Mesenchymal stem cell (in vitro differentiated cells and primary cell): ENCODE results near the gene GYG2.

Experiments
- DNase-seq: peaks from one replicate; pipeline ENCODE4 v3.0.0-alpha.2; 2013
- H2AFZ ChIP-seq: one replicate; pipeline ENCODE4 v1.6.1; 2013; ENCODE audit warnings: low read depth, mild to moderate bottlenecking, control low read depth, inconsistent platforms, low read length, moderate library complexity
- H2AK5ac ChIP-seq: 2 replicates; pipeline ENCODE4 v1.6.1; 2013; ENCODE audit warnings: low read length, moderate library complexity, mild to moderate bottlenecking, inconsistent platforms; ENCODE audit not compliant: severe bottlenecking
- H2BK120ac ChIP-seq: one replicate; pipeline ENCODE4 v1.6.1; 2013; ENCODE audit warnings: low read depth, mild to moderate bottlenecking, inconsistent platforms, low read length, moderate library complexity
- H2BK12ac ChIP-seq, 2 experiments: one replicate each; pipeline ENCODE4 v1.6.1; 2013; ENCODE audit warnings: inconsistent platforms in 2 of 2, low read length in 2 of 2, mild to moderate bottlenecking in 2 of 2, moderate library complexity in 2 of 2, control low read depth in 1 of 2
- H2BK15ac ChIP-seq: one replicate; pipeline ENCODE4 v1.6.1; 2013; ENCODE audit warnings: mild to moderate bottlenecking, low read depth, inconsistent platforms; ENCODE audit not compliant: poor library complexity, severe bottlenecking
- H2BK5ac ChIP-seq: 2 replicates; pipeline ENCODE4 v1.6.1; 2013; ENCODE audit warnings: low read depth, mild to moderate bottlenecking, low read length, control low read depth, inconsistent platforms; ENCODE audit not compliant: poor library complexity, severe bottlenecking
- H3K14ac ChIP-seq, 2 experiments: one replicate each; pipeline ENCODE4 v1.6.1; 2013; ENCODE audit warnings: inconsistent platforms in 2 of 2, low read length in 2 of 2, control low read depth in 1 of 2, mild to moderate bottlenecking in 1 of 2, moderate library complexity in 1 of 2
- H3K18ac ChIP-seq, 2 experiments: one replicate each; pipeline ENCODE4 v1.6.1; 2013; ENCODE audit warnings: inconsistent platforms in 2 of 2, low read length in 2 of 2, control low read depth in 1 of 2, low read depth in 1 of 2, mild to moderate bottlenecking in 1 of 2
- H3K23ac ChIP-seq, 2 experiments: one replicate each; pipeline ENCODE4 v1.6.1; 2013; ENCODE audit warnings: inconsistent platforms in 2 of 2, low read length in 2 of 2, mild to moderate bottlenecking in 2 of 2, moderate library complexity in 2 of 2, control low read depth in 1 of 2
- H3K27ac ChIP-seq: 2 replicates; pipeline ENCODE4 v1.5.1; 2013; ENCODE audit warnings: mild to moderate bottlenecking, moderate library complexity, low read length, control low read depth, inconsistent platforms; ENCODE audit not compliant: poor library complexity, severe bottlenecking
- H3K27me3 ChIP-seq, 2 experiments: 2 replicates each; pipeline versions ENCODE4 v1.6.1 to v1.7.0; 2013; ENCODE audit warnings: low read length in 2 of 2, mild to moderate bottlenecking in 2 of 2, moderate library complexity in 2 of 2, control low read depth in 1 of 2, inconsistent platforms in 1 of 2; ENCODE audit not compliant: control insufficient read depth in 1 of 2, insufficient read depth in 1 of 2
- H3K36me3 ChIP-seq, 2 experiments: 2 replicates each; pipeline versions ENCODE4 v1.6.1 to v1.7.0; 2013; ENCODE audit warnings: low read length in 2 of 2, control low read depth in 1 of 2, inconsistent platforms in 1 of 2, low read depth in 1 of 2, mild to moderate bottlenecking in 1 of 2; ENCODE audit not compliant: insufficient read depth in 2 of 2, control insufficient read depth in 1 of 2
- H3K4ac ChIP-seq, 2 experiments: one replicate each; pipeline ENCODE4 v1.6.1; 2013; ENCODE audit warnings: inconsistent platforms in 2 of 2, low read length in 2 of 2, mild to moderate bottlenecking in 2 of 2, moderate library complexity in 2 of 2, control low read depth in 1 of 2, low read depth in 1 of 2
- H3K4me1 ChIP-seq: 2 replicates; pipeline ENCODE4 v1.6.1; 2013; ENCODE audit warnings: low read depth, low read length, control low read depth; ENCODE audit not compliant: control insufficient read depth, insufficient read depth
- H3K4me2 ChIP-seq: 2 replicates; pipeline ENCODE4 v1.6.1; 2013; ENCODE audit warnings: low read length, mild to moderate bottlenecking, inconsistent platforms; ENCODE audit not compliant: poor library complexity, severe bottlenecking
- H3K4me3 ChIP-seq, 2 experiments: 2 replicates each; pipeline versions ENCODE4 v1.5.1 to v1.7.0; 2013; ENCODE audit warnings: low read length in 2 of 2, mild to moderate bottlenecking in 2 of 2, control low read depth in 1 of 2, low read depth in 1 of 2; ENCODE audit not compliant: insufficient read depth in 1 of 2
- H3K79me1 ChIP-seq: replicated peaks from 2 replicates; pipeline ENCODE4 v1.6.1; 2013; ENCODE audit warnings: mild to moderate bottlenecking, control low read depth, low read length, inconsistent platforms; ENCODE audit not compliant: poor library complexity, severe bottlenecking
- H3K9ac ChIP-seq: 2 replicates; pipeline ENCODE4 v1.7.0; 2013; ENCODE audit warnings: mild to moderate bottlenecking, low read length, moderate library complexity
- H3K9me3 ChIP-seq: 2 replicates; pipeline ENCODE4 v1.7.0; 2013; ENCODE audit warnings: mild to moderate bottlenecking, low read length; ENCODE audit not compliant: control insufficient read depth
- H4K8ac ChIP-seq: one replicate; pipeline ENCODE4 v1.6.1; 2013; ENCODE audit warnings: inconsistent platforms, mild to moderate bottlenecking, low read length, moderate library complexity
- H4K91ac ChIP-seq: one replicate; pipeline ENCODE4 v1.6.1; 2013; ENCODE audit warnings: mild to moderate bottlenecking, low read length, inconsistent platforms
- WGBS: methylation state at CpG from one replicate; pipeline ENCODE4 v1.1.7; 2013; ENCODE audit warnings: mixed read lengths; 5-methylcytosine and 5-hydroxymethylcytosine counted together

Gene GYG2

GRCh38 chrX:2782171-2782570, 46.6 kb upstream of the GYG2 start:
- Histone ChIP-seq H4K8ac (no peak overlapping the region), H2AFZ (no peak overlapping the region), H3K4me1 (no peaks in the 10 kb centered on the region), H2AK5ac (no peak overlapping the region), H3K27ac (no peak overlapping the region), H3K4ac (no peak overlapping the region), H3K9me3 (no peaks in the 10 kb centered on the region), H2BK12ac (no peak overlapping the region), H3K14ac (no peak overlapping the region), H3K36me3 (peaks cover 0 to 49% of the 10 kb centered on the region in 2 experiments), H2BK15ac (no peak overlapping the region), H2BK120ac (no peak overlapping the region), H3K4me2 (no peak overlapping the region), H3K23ac (no peak overlapping the region), H3K27me3 (no peaks in the 10 kb centered on the region), H3K4me3 (no peak overlapping the region), H3K79me1 (no peaks in the 10 kb centered on the region), H3K9ac (no peak overlapping the region), H2BK5ac (no peak overlapping the region), H3K18ac (no peak overlapping the region), H4K91ac (no peak overlapping the region)
- DNase-seq = no peak
- 44% methylated on average over 3 of the region's 4 CpGs for WGBS

GRCh38 chrX:2782778-2783177, 46.0 kb upstream of the GYG2 start:
- Histone ChIP-seq H3K9me3 (no peaks in the 10 kb centered on the region), H3K4me2 (no peak overlapping the region), H3K4me1 (no peaks in the 10 kb centered on the region), H3K79me1 (no peaks in the 10 kb centered on the region), H4K8ac (no peak overlapping the region), H2BK5ac (no peak overlapping the region), H3K23ac (no peak overlapping the region), H2AFZ (no peak overlapping the region), H3K9ac (no peak overlapping the region), H3K4me3 (no peak overlapping the region), H3K27me3 (no peaks in the 10 kb centered on the region), H2BK15ac (no peak overlapping the region), H3K4ac (no peak overlapping the region), H3K14ac (no peak overlapping the region), H4K91ac (no peak overlapping the region), H3K36me3 (peaks cover 0 to 51% of the 10 kb centered on the region in 2 experiments), H3K18ac (no peak overlapping the region), H2AK5ac (no peak overlapping the region), H2BK120ac (no peak overlapping the region), H3K27ac (no peak overlapping the region), H2BK12ac (no peak overlapping the region)
- WGBS = 81% methylated on average over 2 of the region's 4 CpGs
- DNase-seq = no peak

GRCh38 chrX:2784026-2784425, 44.7 kb upstream of the GYG2 start:
- Histone ChIP-seq H2AK5ac (no peak overlapping the region), H4K8ac (no peak overlapping the region), H3K23ac (no peak overlapping the region), H3K27ac (no peak overlapping the region), H2BK15ac (no peak overlapping the region), H3K4me3 (no peak overlapping the region), H2BK120ac (no peak overlapping the region), H3K36me3 (peaks cover 0 to 59% of the 10 kb centered on the region in 2 experiments), H3K27me3 (no peaks in the 10 kb centered on the region), H3K9me3 (no peaks in the 10 kb centered on the region), H2AFZ (no peak overlapping the region), H2BK12ac (no peak overlapping the region), H3K14ac (no peak overlapping the region), H3K4me2 (no peak overlapping the region), H3K79me1 (no peaks in the 10 kb centered on the region), H3K4ac (no peak overlapping the region), H4K91ac (no peak overlapping the region), H3K4me1 (no peaks in the 10 kb centered on the region), H3K9ac (no peak overlapping the region), H2BK5ac (no peak overlapping the region), H3K18ac (no peak overlapping the region)
- whole genome bisulfite sequencing = 85% methylated on average over 6 of the region's 6 CpGs
- DNase-seq = no peak

- no peaks in the 10 kb centered on the region for H3K27me3 ChIP-seq
- no peak for DNase-seq
- no peak overlapping the region for H3K9ac ChIP-seq
- no peak overlapping the region for H2BK5ac ChIP-seq
- WGBS = 80% methylated on average over 3 of the region's 4 CpGs
- H2BK120ac ChIP-seq = no peak overlapping the region
- no peaks in the 10 kb centered on the region for H3K4me1 ChIP-seq
- no peak overlapping the region for H3K27ac ChIP-seq
- no peak overlapping the region for H2AK5ac ChIP-seq
- no peak overlapping the region for H3K4me3 ChIP-seq
- no peak overlapping the region for H3K18ac ChIP-seq
- H3K4me2 ChIP-seq = no peak overlapping the region
- H4K91ac ChIP-seq = no peak overlapping the region
- no peak overlapping the region for H4K8ac ChIP-seq
- no peak overlapping the region for H2BK15ac ChIP-seq
- H2AFZ ChIP-seq = no peak overlapping the region
- no peak overlapping the region for H3K23ac ChIP-seq
- peaks cover 0 to 72% of the 10 kb centered on the region in 2 experiments for H3K36me3 ChIP-seq
- no peak overlapping the region for H2BK12ac ChIP-seq
- no peaks in the 10 kb centered on the region for H3K9me3 ChIP-seq
- no peaks in the 10 kb centered on the region for H3K79me1 ChIP-seq
- no peak overlapping the region for H3K14ac ChIP-seq
- H3K4ac ChIP-seq = no peak overlapping the region
These were observed 43.2 kb upstream of the GYG2 start for GRCh38 chrX:2785538-2785937.
